Measurements from ENCODE around the gene CHAT.

The CHAT gene

DNA sequence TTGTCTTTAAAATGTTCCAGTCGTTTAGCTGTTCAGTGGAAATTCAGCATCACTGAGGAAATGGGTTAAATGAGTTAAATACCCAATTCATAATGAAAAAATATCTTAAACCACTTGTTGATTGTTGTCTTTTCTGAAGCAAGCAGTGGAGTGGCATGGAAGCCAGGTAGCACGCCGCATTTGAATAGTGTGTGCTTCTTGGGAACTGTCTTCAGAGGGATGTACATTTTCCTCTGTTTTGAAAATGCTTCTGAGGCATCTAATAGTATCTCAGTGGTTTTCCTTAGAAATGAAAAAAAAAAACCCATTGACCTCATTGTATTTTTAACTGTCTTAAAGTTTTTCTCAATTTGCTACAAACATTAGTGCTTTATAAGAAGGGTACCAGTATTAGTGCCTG lies 93.7 kb downstream of the CHAT start:
- Histone ChIP-seq H3K4me1 (ENCODE audit: control insufficient read depth, low read length) (no peaks in the 10 kb centered on the region), H3K4me2 (ENCODE audit: low read length) (no peak overlapping the region), H4K20me1 (ENCODE audit: control insufficient read depth, insufficient read depth, low read depth, low read length) (no peaks in the 10 kb centered on the region), H3K36me3 (ENCODE audit: control insufficient read depth, low read length) (no peaks in the 10 kb centered on the region), H3K9me2 (replicated peaks; ENCODE audit: control insufficient read depth, low read length) (no peaks in the 10 kb centered on the region), H3K9me3 (ENCODE audit: control insufficient read depth, insufficient read depth, low read length) (no peaks in the 10 kb centered on the region), H3K27ac (ENCODE audit: low read depth, low read length) (no peak overlapping the region), H3F3A (ENCODE audit: control insufficient read depth, insufficient read depth) (no peaks in the 10 kb centered on the region), H3K79me2 (ENCODE audit: control insufficient read depth, low read length) (no peaks in the 10 kb centered on the region), H3K4me3 (ENCODE audit: low read length) (no peak overlapping the region), H3K27me3 (ENCODE audit: control insufficient read depth, low read length) (peaks cover 23% of the 10 kb centered on the region)
- TF ChIP-seq EZH2phosphoT487 (IDR thresholded peaks at IDR 0.05; ENCODE audit: borderline replicate concordance, low read length) (no peak), CTCF (IDR thresholded peaks at IDR 0.05; ENCODE audit: low read depth, low read length, poor library complexity, severe bottlenecking) (no peak)

GRCh38 chr10:49709934-49710333 lies 96.1 kb downstream of the CHAT start:
- Histone ChIP-seq H3K27ac (ENCODE audit: low read depth, low read length) (no peak overlapping the region), H3K4me1 (ENCODE audit: control insufficient read depth, low read length) (no peaks in the 10 kb centered on the region), H3K4me2 (ENCODE audit: low read length) (no peak overlapping the region), H3K27me3 (ENCODE audit: control insufficient read depth, low read length) (peaks cover 23% of the 10 kb centered on the region), H3K4me3 (ENCODE audit: low read length) (no peak overlapping the region), H3F3A (ENCODE audit: control insufficient read depth, insufficient read depth) (no peaks in the 10 kb centered on the region), H4K20me1 (ENCODE audit: control insufficient read depth, insufficient read depth, low read depth, low read length) (no peaks in the 10 kb centered on the region), H3K9me2 (replicated peaks; ENCODE audit: control insufficient read depth, low read length) (no peaks in the 10 kb centered on the region), H3K9me3 (ENCODE audit: control insufficient read depth, insufficient read depth, low read length) (no peaks in the 10 kb centered on the region), H3K36me3 (ENCODE audit: control insufficient read depth, low read length) (no peaks in the 10 kb centered on the region), H3K79me2 (ENCODE audit: control insufficient read depth, low read length) (no peaks in the 10 kb centered on the region)
- TF ChIP-seq EZH2phosphoT487 (IDR thresholded peaks at IDR 0.05; ENCODE audit: borderline replicate concordance, low read length): no peak
- no peak for TF ChIP-seq CTCF (IDR thresholded peaks at IDR 0.05; ENCODE audit: low read depth, low read length, poor library complexity, severe bottlenecking)

DNA sequence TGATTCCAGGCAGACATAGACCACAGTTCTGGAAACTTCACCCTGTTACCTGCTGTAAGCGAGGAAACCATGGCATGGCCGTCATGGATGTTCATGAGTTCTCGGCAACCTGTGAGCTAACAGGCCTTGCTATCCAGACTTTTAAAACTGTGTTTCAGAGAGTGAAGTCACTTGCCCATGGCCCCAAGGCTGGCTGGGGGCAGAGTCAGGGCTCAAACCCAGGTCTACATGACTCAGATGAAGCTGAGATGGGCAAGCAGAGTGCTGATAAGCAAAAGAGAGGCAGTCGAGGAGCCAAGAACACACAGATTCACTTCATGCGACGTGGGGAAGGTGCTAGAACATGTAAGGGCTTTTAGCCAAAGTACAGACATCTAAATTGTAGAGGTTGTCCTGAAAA lies 97.1 kb downstream of the CHAT start:
- Histone ChIP-seq H3K9me3 (ENCODE audit: control insufficient read depth, insufficient read depth, low read length) (no peaks in the 10 kb centered on the region), H3K36me3 (ENCODE audit: control insufficient read depth, low read length) (no peaks in the 10 kb centered on the region), H3K4me1 (ENCODE audit: control insufficient read depth, low read length) (no peaks in the 10 kb centered on the region), H3K4me2 (ENCODE audit: low read length) (no peak overlapping the region), H3K27ac (ENCODE audit: low read depth, low read length) (no peak overlapping the region), H3K27me3 (ENCODE audit: control insufficient read depth, low read length) (peaks cover 23% of the 10 kb centered on the region), H4K20me1 (ENCODE audit: control insufficient read depth, insufficient read depth, low read depth, low read length) (no peaks in the 10 kb centered on the region), H3K9me2 (replicated peaks; ENCODE audit: control insufficient read depth, low read length) (no peaks in the 10 kb centered on the region), H3K4me3 (ENCODE audit: low read length) (no peak overlapping the region), H3K79me2 (ENCODE audit: control insufficient read depth, low read length) (no peaks in the 10 kb centered on the region), H3F3A (ENCODE audit: control insufficient read depth, insufficient read depth) (no peaks in the 10 kb centered on the region)
- TF ChIP-seq CTCF (IDR thresholded peaks at IDR 0.05; ENCODE audit: low read depth, low read length, poor library complexity, severe bottlenecking): no peak
- no peak for TF ChIP-seq EZH2phosphoT487 (IDR thresholded peaks at IDR 0.05; ENCODE audit: borderline replicate concordance, low read length)

DNA sequence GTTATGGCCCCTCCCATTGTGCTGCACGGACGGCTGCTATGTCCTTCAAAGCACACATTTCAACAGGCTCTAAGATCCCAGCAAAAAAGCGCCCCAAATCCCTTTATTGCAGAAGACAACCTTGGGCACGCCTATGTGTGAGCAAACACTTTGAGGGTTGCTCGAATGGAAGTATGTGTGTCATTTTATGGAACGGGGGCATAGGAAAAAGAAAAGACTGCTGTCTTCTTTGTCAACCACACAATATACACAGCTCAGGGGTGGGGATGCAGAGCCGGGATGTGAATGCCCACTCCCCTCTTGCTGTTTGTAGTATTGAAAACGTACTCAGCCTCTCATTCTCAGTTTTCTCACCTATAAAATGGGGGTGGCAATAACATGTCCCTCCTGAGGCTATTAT lies 97.6 kb downstream of the CHAT start:
- no peaks in the 10 kb centered on the region for H3F3A ChIP-seq (ENCODE audit: control insufficient read depth, insufficient read depth)
- H3K4me3 ChIP-seq (ENCODE audit: low read length): no peak overlapping the region
- no peak for TF ChIP-seq CTCF (IDR thresholded peaks at IDR 0.05; ENCODE audit: low read depth, low read length, poor library complexity, severe bottlenecking)
- TF ChIP-seq EZH2phosphoT487 (IDR thresholded peaks at IDR 0.05; ENCODE audit: borderline replicate concordance, low read length): no peak
- no peaks in the 10 kb centered on the region for H4K20me1 ChIP-seq (ENCODE audit: control insufficient read depth, insufficient read depth, low read depth, low read length)
- H3K4me1 ChIP-seq (ENCODE audit: control insufficient read depth, low read length): no peaks in the 10 kb centered on the region
- H3K9me3 ChIP-seq (ENCODE audit: control insufficient read depth, insufficient read depth, low read length): no peaks in the 10 kb centered on the region
- peaks cover 17% of the 10 kb centered on the region for H3K27me3 ChIP-seq (ENCODE audit: control insufficient read depth, low read length)
- no peaks in the 10 kb centered on the region for H3K36me3 ChIP-seq (ENCODE audit: control insufficient read depth, low read length)
- no peak overlapping the region for H3K4me2 ChIP-seq (ENCODE audit: low read length)
- H3K79me2 ChIP-seq (ENCODE audit: control insufficient read depth, low read length): no peaks in the 10 kb centered on the region
- no peaks in the 10 kb centered on the region for H3K9me2 ChIP-seq (replicated peaks; ENCODE audit: control insufficient read depth, low read length)
- H3K27ac ChIP-seq (ENCODE audit: low read depth, low read length): no peak overlapping the region
